GM21825 (cell line): Measurements from ENCODE around the gene PWWP2A.
A peak's percentile ranks its signal among the peaks of the same experiment; 100 is the strongest.
"Not testable (repeated sequence)": the region's sequence is repeated elsewhere in the genome, so short reads cannot be mapped to it uniquely, and the experiment has no call there.

Experiments
- ATAC-seq: cut with Tn5 transposase; IDR thresholded peaks from one replicate; pipeline ENCODE4 v1.9.1; 2021; ENCODE audit warnings: mild to moderate bottlenecking, moderate library complexity; ENCODE audit not compliant: unreplicated experiment

Gene PWWP2A

GRCh38 chr5:160119142-160119904 lies at the start of gene PWWP2A:
TSS of gene PWWP2A (minus strand) at chr5:160119450. CDS start at chr5:160119388, 62 bp downstream.
- peak; percentile 93 for ATAC-seq

- no peak for ATAC-seq
These were observed 48.4 kb upstream of the PWWP2A start for GRCh38 chr5:160167624-160168165.

GRCh38 chr5:160166973-160167623 lies 47.8 kb upstream of the PWWP2A start:
- ATAC-seq: no peak

GRCh38 chr5:160166069-160166972 lies 47.1 kb upstream of the PWWP2A start:
- ATAC-seq: no peak

- ATAC-seq: no peak
These were observed 46.2 kb upstream of the PWWP2A start for GRCh38 chr5:160165137-160166068.

- no peak for ATAC-seq
These were observed 43.7 kb upstream of the PWWP2A start for GRCh38 chr5:160162910-160163309.

- no peak for ATAC-seq
These were observed 42.4 kb upstream of the PWWP2A start for GRCh38 chr5:160161626-160162025.

- ATAC-seq: not testable (repeated sequence)
These were observed 41.6 kb upstream of the PWWP2A start for GRCh38 chr5:160160875-160161274.

GRCh38 chr5:160159991-160160792 lies 40.9 kb upstream of the PWWP2A start:
- ATAC-seq: no peak

- ATAC-seq: no peak
These were observed 38.8 kb upstream of the PWWP2A start for GRCh38 chr5:160158087-160158486.

GRCh38 chr5:160155017-160155750 lies 35.9 kb upstream of the PWWP2A start:
- ATAC-seq: no peak

GRCh38 chr5:160152901-160153300 lies 33.7 kb upstream of the PWWP2A start:
- ATAC-seq: no peak

- peak; percentile 66 for ATAC-seq
These were observed 33.0 kb upstream of the PWWP2A start for GRCh38 chr5:160152287-160152686.

- no peak for ATAC-seq
These were observed 31.8 kb upstream of the PWWP2A start for GRCh38 chr5:160151017-160151416.

GRCh38 chr5:160150381-160150780 lies 31.1 kb upstream of the PWWP2A start:
- no peak for ATAC-seq

GRCh38 chr5:160144436-160144835 lies 25.2 kb upstream of the PWWP2A start:
- ATAC-seq: not testable (repeated sequence)

- no peak for ATAC-seq
These were observed 15.1 kb upstream of the PWWP2A start for GRCh38 chr5:160134332-160134731.

GRCh38 chr5:160133918-160134304 lies 14.7 kb upstream of the PWWP2A start:
- ATAC-seq: no peak
